Gastroesophageal sphincter (tissue), 4 donors: ENCODE results near the gene TSPEAR. TPM values are rescaled to one million over a fixed set of nuclear protein-coding genes. Genes with fewer than 3 reads are reported as not detected.

Experiments
- ATAC-seq: fragments of 150-250 bp; one replicate; pipeline ENCODE4 v1.9.1; 2016; ENCODE audit warnings: mild to moderate bottlenecking, moderate library complexity
- H3K27ac ChIP-seq, 4 donors: fragments of 200-600 bp; sonication (generic) in 3 of 4; 1 replicate in 3 of 4; 2 replicates in 1 of 4; pipeline ENCODE4 v1.5.1; 2016 to 2019
- H3K27me3 ChIP-seq: fragments of 200-600 bp; sonication (generic); one replicate; pipeline ENCODE4 v1.5.1; 2019
- H3K36me3 ChIP-seq, 2 donors: fragments of 200-600 bp; sonication (generic); one replicate each; pipeline ENCODE4 v1.5.1; 2019; ENCODE audit warnings: control low read depth in 1 of 2
- H3K4me1 ChIP-seq, 3 donors: fragments of 200-600 bp; sonication (generic); 1 replicate in 2 of 3; 2 replicates in 1 of 3; pipeline ENCODE4 v1.5.1; 2016 to 2019; ENCODE audit warnings: control low read depth in 2 of 3
- H3K4me3 ChIP-seq, 2 donors: fragments of 200-600 bp; sonication (generic); one replicate each; pipeline ENCODE4 v1.5.1; 2019; ENCODE audit warnings: mild to moderate bottlenecking in 1 of 2, moderate library complexity in 1 of 2
- H3K9me3 ChIP-seq, 3 donors: fragments of 200-600 bp; sonication (generic); one replicate each; pipeline ENCODE4 v1.5.1; 2017 to 2019; ENCODE audit warnings: control low read depth in 2 of 3
- EP300 ChIP-seq: sonication (generic); formaldehyde crosslinking; IDR thresholded peaks from one replicate; pipeline ENCODE4 v1.6.1; 2017; ENCODE audit warnings: antibody characterized with exemption, mild to moderate bottlenecking
- POLR2A ChIP-seq, 2 donors: fragments of 450-650 bp; IDR thresholded peaks; one replicate each; pipeline ENCODE4 v1.6.1; 2017; ENCODE audit warnings: antibody characterized with exemption in 2 of 2, mild to moderate bottlenecking in 2 of 2, moderate library complexity in 1 of 2
- POLR2AphosphoS5 ChIP-seq: sonication (generic); formaldehyde crosslinking; IDR thresholded peaks from one replicate; pipeline ENCODE4 v1.6.1; 2017; ENCODE audit warnings: antibody characterized with exemption
- WGBS, 2 donors: methylation state at CpG; one replicate each; pipeline ENCODE4 v1.1.5; 2018; ENCODE audit warnings: low coverage in 1 of 2; 5-methylcytosine and 5-hydroxymethylcytosine counted together
- total RNA-seq, 4 donors: library from RNA; depleted of rRNA; stranded (reverse); fragments of >200 nt; gene quantifications; one replicate each; pipeline ENCODE4 v1.1.0, GENCODE V29; 2016
- TF ChIP-seq, protein P1 (sequence below), 4 experiments: fragments of 200-600 bp in 2 of 4; fragments of 450-650 bp in 2 of 4; sonication (generic) in 1 of 4; IDR thresholded peaks; one replicate each; pipeline ENCODE4 v1.5.1; 2017 to 2019; ENCODE audit warnings: antibody characterized with exemption in 4 of 4, mild to moderate bottlenecking in 2 of 4, moderate library complexity in 2 of 4

The TSPEAR gene
- total RNA-seq, 4 donors from 2014 or later, result not detected

DNA sequence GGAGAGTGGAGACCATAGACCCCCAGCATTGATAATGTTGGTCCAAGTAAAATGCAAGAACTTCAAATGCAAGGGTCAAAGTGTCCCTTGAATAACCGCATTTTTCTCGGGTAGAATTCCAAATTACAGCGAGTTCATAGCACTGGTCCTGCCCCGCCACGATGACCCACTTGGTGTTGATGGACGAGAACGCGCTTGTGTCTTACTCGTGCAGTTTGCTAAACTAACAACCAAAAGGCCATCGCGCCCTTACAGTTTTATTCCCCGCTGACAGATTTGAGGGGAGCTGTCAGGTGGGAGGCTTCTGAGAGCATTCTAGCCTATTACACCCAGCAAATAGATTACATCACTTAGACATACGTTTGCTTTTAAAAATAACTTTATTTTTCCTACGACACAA lies 17.3 kb upstream of the TSPEAR start:
- Histone ChIP-seq H3K4me3 (no peak overlapping the region), H3K27ac (no peak overlapping the region), H3K9me3 (no peaks in the 10 kb centered on the region), H3K36me3 (no peaks in the 10 kb centered on the region), H3K4me1 (peaks cover 0 to 1% (median 0%) of the 10 kb centered on the region in 3 donors), H3K27me3 (peaks cover 81% of the 10 kb centered on the region)
- 84 to 91% methylated on average over 12 to 14 of the region's 14 CpGs for WGBS, 2 donors
- ATAC-seq, result no peak
- TF ChIP-seq POLR2AphosphoS5 (no peak), POLR2A (IDR thresholded peaks at IDR 0.05) (no peak), EP300 (no peak)
- TF ChIP-seq, protein P1, sequence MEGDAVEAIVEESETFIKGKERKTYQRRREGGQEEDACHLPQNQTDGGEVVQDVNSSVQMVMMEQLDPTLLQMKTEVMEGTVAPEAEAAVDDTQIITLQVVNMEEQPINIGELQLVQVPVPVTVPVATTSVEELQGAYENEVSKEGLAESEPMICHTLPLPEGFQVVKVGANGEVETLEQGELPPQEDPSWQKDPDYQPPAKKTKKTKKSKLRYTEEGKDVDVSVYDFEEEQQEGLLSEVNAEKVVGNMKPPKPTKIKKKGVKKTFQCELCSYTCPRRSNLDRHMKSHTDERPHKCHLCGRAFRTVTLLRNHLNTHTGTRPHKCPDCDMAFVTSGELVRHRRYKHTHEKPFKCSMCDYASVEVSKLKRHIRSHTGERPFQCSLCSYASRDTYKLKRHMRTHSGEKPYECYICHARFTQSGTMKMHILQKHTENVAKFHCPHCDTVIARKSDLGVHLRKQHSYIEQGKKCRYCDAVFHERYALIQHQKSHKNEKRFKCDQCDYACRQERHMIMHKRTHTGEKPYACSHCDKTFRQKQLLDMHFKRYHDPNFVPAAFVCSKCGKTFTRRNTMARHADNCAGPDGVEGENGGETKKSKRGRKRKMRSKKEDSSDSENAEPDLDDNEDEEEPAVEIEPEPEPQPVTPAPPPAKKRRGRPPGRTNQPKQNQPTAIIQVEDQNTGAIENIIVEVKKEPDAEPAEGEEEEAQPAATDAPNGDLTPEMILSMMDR (IDR thresholded peaks at IDR 0.05), result no peak

DNA sequence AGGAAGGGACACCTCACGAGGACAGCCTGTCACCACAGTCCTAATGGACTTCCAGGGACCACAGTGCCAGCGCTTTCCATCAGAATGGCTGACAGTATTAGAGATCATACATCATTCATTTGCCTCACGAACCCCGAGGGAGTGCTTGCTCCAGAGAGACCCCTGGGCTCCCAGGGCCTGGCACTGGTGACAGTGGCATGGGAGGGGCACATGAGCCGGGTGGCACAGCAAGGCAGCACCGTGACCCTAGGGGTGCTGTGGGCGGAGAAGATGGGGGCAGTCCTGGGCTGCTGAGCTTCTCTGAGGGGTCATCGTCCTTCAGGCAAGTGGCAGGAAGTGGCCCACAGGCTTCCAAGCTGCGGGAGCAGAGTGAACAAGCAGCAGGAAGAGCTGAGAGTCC lies 16.4 kb upstream of the TSPEAR start:
- peaks cover 88% of the 10 kb centered on the region for H3K27me3 ChIP-seq
- TF ChIP-seq EP300 (no peak), POLR2AphosphoS5 (no peak), POLR2A (IDR thresholded peaks at IDR 0.05) (no peak)
- TF ChIP-seq, protein P1 (IDR thresholded peaks at IDR 0.05), result no peak
- no peak overlapping the region for H3K4me3 ChIP-seq
- peaks cover 0 to 9% (median 0%) of the 10 kb centered on the region in 3 donors for H3K4me1 ChIP-seq
- H3K9me3 ChIP-seq, result no peaks in the 10 kb centered on the region
- WGBS, 2 donors, result 20 to 100% methylated on average over 1 of the region's 9 CpGs
- ATAC-seq, result no peak
- H3K36me3 ChIP-seq, result no peaks in the 10 kb centered on the region
- H3K27ac ChIP-seq, result no peak overlapping the region

DNA sequence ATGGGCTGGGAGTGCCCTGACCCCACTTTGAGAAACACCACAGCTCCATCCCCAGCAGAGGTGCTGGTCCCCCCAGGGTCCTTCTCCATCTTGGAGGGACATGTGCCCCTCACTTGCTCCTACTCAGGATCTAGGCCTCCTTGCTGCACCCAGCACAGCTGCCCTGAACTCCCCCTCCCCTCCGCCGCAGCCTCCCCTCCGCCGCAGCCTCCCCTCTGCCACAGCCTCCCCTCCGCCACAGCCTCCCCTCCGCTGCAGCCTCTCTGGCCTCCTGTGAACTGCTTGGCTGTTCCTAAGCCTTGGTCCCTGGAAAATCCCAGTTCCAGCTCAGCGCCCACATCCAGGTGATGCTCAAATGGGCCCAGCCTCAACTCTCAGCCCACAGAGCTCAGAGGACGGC lies 15.9 kb upstream of the TSPEAR start:
- TF ChIP-seq, protein P1 (IDR thresholded peaks at IDR 0.05), result no peak
- TF ChIP-seq POLR2A (IDR thresholded peaks at IDR 0.05), result no peak
- TF ChIP-seq EP300, result no peak
- TF ChIP-seq POLR2AphosphoS5, result no peak
- Histone ChIP-seq H3K27me3 (peaks cover 90% of the 10 kb centered on the region), H3K9me3 (no peaks in the 10 kb centered on the region), H3K27ac (no peak overlapping the region), H3K36me3 (no peaks in the 10 kb centered on the region), H3K4me1 (peaks cover 0 to 9% (median 0%) of the 10 kb centered on the region in 3 donors), H3K4me3 (no peak overlapping the region)
- 100% methylated on average over 1 of the region's 8 CpGs; no CpG with 5 or more reads in 1 of the 2 donors for WGBS, 2 donors
- no peak for ATAC-seq

DNA sequence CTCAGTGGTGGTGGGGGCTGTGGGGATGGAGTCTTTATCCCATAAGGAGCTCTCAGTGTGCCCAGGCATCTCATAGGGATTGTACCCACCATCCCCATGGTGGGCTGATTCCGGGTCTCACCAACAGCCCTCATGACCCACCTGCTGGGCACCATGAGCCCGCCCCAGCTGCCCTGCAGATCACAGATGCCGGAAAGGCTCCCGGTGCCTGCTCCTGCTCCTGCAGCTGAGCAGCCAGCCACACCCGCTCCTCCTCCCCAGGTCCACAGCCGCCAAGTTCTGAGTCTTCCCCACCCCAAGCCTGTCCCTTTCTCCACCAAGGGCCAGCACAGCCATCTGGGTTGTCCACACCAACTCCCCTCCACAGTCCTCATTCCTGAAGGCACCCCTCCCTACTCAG lies 15.5 kb upstream of the TSPEAR start:
- no peak for ATAC-seq
- WGBS, 2 donors, result 54% methylated on average over 5 of the region's 6 CpGs; no CpG with 5 or more reads in 1 of the 2 donors
- H3K27me3 ChIP-seq, result peaks cover 90% of the 10 kb centered on the region

DNA sequence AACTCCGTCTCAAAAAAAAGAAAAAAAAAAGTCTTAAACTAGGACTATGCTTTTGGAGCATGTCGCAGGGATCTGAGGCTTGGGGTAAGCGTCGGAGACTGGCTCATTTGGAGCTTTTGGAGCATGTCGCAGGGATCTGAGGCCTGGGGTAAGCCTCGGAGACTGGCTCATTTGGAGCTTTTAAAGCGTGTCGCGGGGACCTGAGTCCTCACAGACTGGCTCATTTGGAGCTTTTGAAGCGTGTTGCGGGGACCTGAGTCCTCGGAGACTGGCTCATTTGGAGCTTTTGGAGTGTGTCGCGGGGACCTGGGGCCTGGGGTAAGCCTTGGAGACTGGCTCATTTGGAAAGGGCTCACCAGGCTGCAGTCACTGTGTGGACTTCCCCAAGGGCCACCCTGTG lies 13.6 kb upstream of the TSPEAR start:
- no peak for ATAC-seq
- no peak for TF ChIP-seq POLR2AphosphoS5
- TF ChIP-seq POLR2A (IDR thresholded peaks at IDR 0.05), result no peak
- no peak for TF ChIP-seq EP300
- TF ChIP-seq, protein P1 (IDR thresholded peaks at IDR 0.05), result no peak
- 82 to 92% methylated on average over 2 to 13 of the region's 14 CpGs for WGBS, 2 donors
- Histone ChIP-seq H3K36me3 (no peaks in the 10 kb centered on the region), H3K9me3 (no peaks in the 10 kb centered on the region), H3K4me1 (peaks cover 0 to 9% (median 0%) of the 10 kb centered on the region in 3 donors), H3K27ac (no peak overlapping the region), H3K27me3 (peaks cover 96% of the 10 kb centered on the region), H3K4me3 (no peak overlapping the region)

More for the DNA sequence above, 15.5 kb upstream of the TSPEAR start:
- H3K4me3 ChIP-seq, result no peak overlapping the region
- no peaks in the 10 kb centered on the region for H3K9me3 ChIP-seq
- H3K4me1 ChIP-seq, result peaks cover 0 to 9% (median 0%) of the 10 kb centered on the region in 3 donors
- no peaks in the 10 kb centered on the region for H3K36me3 ChIP-seq
- H3K27ac ChIP-seq, result no peak overlapping the region
- TF ChIP-seq POLR2A (IDR thresholded peaks at IDR 0.05), result no peak
- no peak for TF ChIP-seq EP300
- TF ChIP-seq POLR2AphosphoS5, result no peak
- TF ChIP-seq, protein P1 (IDR thresholded peaks at IDR 0.05), result no peak
